Fibroblast of skin of abdomen (primary cell): ENCODE results near the gene CELA3B. TPM values are rescaled to one million over a fixed set of nuclear protein-coding genes. Genes with fewer than 3 reads are reported as not detected.
"Not testable (repeated sequence)": the region's sequence is repeated elsewhere in the genome, so short reads cannot be mapped to it uniquely, and the experiment has no call there.

Experiments
- DNase-seq: peaks from one replicate; pipeline ENCODE4 v3.0.0-alpha.2; 2013
- polyA plus RNA-seq, 2 experiments: library from polyadenylated mRNA; unstranded; fragments of 120-200 nt; gene quantifications; one replicate each; pipeline ENCODE4 v1.2.1, GENCODE V29; 2013; ENCODE audit not compliant: insufficient read length in 2 of 2

The CELA3B gene, protein sequence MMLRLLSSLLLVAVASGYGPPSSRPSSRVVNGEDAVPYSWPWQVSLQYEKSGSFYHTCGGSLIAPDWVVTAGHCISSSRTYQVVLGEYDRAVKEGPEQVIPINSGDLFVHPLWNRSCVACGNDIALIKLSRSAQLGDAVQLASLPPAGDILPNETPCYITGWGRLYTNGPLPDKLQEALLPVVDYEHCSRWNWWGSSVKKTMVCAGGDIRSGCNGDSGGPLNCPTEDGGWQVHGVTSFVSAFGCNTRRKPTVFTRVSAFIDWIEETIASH
- 0.32 TPM for polyA plus RNA-seq (2013, experiment 1 of 2; ENCODE audit: insufficient read length)
- polyA plus RNA-seq (2013, experiment 2 of 2; ENCODE audit: insufficient read length) = not detected

DNA sequence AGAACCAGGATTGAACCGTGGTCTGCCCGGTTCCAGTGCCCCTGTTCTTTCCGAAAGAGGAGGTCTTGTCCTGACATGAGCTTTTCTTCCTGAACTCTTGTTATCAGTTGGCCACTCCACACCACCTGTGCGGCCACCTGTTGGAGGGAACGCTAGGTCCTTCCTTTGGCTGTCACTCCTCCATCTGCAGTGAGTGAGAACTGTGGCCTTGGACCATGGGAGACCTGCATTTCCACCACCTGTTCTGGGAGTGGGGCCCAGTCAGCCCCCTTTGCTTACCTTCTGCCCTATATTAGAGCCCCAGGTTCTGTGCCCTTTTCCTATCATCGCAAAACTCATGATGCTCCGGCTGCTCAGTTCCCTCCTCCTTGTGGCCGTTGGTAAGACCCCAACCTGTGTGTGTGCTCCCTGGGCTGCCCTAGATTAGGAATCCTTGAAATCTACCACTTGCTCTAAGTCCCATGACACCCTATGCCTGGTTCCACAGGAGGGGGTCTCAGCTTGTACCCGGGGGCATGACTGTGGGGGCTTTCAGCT lies at the start of gene CELA3B:
TSS of gene CELA3B (plus strand) at position 320 of the 537 bp plus-strand sequence. CDS start at position 338, 18 bp downstream.
- DNase-seq = not testable (repeated sequence)

DNA sequence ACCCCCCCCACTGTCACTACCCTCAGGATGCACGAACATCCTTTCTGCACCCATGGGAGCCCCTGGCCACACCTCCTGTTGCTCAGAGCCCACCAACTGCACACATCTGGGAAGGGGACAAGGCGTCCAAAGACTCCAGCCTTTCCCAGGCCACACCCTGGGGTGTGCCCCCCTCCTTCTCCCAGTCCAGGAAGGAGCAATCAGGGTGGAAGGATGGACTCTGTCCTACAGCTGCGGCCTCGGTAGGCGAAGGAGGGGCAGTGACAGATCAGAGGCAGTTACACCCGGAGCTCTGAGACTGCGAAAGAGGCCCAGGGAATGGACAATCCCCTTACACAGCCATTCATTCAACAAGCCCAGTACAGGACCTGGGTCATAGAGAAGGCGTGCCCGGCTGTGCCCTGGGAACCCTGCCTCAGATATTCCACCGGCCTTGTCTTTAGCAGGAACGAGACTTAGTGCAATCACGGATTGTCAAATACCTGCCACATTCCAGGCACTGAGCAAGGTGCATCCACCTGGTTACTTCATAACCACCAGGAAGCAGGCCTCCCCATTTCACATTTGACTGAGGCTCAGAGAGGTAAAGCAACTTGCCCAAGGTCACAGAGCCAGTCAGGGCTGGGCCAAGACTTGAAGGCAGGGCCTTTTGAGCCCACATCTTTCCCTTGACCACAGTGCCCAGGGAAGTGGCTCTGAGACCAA lies 49.1 kb upstream of the CELA3B start:
- DNase-seq = no peak

DNA sequence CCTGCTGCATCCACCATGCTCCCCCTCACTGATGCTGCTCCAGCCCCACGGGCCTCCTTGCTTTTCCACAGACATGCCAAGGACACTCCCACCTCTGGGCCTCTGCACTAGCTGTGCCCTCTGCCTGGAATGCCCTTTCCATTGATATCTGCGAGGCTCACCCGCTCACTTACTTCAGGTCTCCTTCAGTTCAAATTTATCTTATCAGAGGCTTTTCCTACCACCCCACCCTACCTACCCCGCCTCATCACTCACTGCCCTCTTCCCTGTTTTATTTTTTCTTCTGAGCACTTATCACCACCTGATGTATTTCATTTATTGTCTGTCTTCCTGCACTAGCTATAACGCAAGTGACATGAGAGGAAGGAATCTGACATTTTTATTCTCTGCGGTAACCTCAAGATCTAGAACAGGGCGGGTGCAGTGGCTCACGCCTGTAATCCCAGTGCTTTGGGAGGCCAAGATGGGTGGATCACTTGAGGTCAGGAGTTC lies 46.7 kb upstream of the CELA3B start:
- DNase-seq = no peak

DNA sequence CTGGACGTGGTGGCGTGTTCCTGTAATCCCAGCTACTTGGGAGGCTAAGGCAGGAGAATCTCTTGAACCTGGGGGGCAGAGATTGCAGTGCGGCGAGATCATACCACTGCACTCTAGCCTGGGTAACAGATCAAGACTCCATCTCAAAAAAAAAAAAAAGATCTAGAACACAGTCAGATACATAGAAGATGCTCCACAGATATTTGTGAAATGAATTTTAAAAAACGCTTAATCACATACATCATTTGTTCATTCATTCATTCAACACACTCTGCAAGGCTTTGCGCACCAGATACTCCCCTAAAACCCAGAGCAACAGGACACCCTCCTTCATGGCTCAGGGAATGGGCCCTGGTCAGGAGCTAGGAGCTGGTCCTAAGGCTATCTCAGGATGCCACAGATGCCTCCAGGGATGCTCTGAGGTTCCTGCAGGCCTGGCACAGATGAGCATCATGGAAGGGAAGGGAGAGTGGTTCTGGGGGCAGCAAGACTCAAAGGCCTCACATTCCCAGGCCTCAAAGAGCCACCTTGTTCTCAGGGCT lies 46.1 kb upstream of the CELA3B start:
- no peak for DNase-seq

DNA sequence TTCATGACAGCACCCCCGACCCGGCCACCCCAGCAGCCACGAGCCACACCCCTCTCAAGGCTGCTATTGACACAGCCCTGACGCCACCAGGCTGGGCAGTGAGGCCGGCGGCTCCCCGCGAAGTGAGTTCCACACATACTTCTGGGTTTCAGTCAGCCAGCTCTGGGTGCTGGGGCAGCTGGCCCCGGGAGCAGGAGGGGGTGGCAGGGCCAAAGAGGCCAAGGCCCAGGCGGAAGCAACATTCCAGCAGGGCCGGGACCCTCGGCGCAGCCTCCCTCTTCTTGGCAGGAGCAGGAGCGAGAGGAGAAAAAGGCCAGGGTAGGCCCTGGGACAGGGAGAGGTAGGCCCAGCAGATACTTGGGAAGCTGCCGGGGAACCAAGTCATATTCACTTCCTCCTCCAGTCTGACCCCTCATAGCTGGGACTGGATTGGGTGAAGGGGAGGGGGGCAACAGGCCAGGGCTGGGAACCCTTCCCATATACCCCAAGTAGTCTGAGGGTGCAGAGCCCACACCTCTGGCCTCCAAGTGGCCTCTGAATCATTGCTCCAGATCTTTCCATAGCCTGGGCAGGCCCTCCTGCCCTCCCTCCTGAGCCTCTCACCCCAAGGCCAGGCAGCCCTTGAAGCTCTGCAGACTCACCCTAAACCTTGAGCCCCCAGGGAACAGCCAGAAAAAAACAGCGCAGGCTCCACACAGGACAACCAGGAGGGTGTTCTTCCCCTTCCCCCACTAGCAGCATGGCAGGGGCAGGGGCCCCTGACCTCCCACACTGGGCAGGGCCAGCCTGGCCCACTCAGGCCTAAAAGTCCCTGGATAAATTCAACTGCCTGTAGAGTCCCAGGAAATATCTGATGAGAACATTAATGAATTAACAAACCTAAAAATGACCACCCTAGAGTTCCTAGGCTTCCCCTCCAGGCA lies 45.4 kb upstream of the CELA3B start:
- DNase-seq = peak; percentile 89

DNA sequence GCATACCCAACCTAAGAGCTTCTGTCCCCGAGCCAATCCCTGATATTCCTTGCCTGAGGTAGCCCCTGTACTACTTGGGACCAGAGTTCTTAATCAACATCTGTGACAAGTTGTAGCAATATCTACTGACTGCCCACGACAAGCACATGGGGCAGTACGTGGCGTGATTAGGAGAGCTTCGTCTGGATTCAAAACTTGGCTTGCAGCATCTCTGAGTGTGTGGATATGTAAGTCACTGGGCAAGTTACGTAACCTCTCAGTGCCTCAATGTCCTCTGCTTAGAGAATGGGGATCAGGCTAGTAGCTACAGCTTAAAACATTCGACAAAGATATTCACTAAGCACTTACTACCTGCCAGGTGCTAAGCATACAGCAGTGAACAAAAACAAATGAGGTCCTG lies 44.7 kb upstream of the CELA3B start:
- DNase-seq = peak; percentile 61

DNA sequence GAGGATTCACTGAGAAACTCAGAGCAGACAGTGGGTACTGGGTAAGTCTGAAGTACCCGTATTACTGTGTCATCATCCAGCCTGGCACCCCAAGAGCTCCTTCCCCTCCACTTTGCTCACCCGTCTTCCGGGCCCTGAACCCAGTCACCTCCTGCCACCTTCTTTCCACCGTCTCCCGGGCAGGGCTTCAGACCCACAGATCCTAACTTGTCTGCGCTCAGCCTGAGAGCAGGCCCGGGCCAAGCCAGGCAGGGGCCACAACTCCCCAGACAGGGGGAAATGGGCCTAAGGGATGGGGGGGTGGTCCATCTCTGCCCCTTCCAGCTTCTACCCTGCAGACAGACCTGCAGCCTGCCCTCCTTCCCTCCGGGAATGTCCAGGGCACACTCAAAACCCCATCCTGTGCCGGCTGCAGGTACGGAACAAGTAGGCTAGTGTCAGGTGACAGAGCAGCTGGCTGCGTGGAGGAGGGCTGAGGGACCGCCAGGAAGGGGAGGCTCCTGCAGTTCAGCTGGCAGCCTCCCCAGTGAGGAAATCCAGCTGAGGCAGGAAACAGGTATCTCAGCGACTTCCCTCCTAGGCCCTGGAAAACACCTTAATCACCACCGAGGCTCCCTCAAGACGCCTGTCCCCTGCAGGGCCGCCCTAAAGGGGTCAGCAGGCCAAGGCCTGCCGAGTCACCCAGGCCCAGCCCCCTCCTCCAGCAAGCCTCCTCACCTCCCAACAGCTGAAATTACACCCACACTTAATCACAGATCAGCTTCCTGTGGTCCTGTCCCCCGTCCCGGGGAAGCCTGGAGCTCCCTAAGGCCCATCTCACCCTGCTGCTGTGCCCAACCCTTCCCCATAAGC lies 43.2 kb upstream of the CELA3B start:
- no peak for DNase-seq

DNA sequence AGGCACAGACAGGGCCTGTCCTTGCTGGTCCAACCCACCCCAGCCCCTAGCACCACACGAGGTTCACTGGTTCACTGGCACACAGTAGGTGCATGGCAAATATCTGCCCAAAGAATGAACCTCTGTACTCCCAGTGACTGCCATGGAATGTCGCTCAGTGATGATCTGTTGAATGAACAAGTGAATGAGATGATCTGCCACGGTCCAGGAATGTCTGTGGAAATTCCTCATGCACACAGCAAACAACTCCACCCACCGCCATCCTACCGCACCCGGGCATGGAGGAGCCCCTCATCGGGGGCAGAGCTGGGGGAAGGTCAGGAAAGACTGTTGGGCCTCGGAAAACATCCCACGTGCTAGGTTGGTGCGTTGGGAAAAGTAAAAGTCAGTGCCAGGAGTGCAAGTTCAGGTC lies 41.4 kb upstream of the CELA3B start:
- DNase-seq = peak; percentile 59

DNA sequence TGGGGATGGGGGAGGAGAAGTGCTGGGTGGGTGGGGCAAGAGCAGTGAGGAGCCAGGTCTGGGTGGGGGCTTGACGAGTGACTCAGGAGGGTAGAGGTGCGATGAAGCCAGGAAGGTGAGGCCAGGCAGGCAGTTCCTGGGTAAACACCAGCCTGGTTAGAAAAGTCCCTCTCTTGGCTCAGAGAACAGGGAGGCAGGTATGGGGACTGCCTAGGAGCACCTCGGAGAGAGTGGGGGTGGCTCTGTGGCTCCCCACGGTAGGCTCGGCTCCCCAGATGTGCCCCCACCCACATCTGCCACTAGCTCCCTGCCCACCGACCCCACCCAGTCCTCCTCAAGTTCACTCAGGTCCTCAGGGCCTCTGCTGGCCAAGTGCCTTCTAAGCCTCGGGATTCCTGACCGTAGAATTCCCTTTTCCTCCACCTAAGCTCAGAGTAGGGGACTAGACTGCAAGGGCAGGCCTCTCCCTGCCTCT lies 40.9 kb upstream of the CELA3B start:
- no peak for DNase-seq

DNA sequence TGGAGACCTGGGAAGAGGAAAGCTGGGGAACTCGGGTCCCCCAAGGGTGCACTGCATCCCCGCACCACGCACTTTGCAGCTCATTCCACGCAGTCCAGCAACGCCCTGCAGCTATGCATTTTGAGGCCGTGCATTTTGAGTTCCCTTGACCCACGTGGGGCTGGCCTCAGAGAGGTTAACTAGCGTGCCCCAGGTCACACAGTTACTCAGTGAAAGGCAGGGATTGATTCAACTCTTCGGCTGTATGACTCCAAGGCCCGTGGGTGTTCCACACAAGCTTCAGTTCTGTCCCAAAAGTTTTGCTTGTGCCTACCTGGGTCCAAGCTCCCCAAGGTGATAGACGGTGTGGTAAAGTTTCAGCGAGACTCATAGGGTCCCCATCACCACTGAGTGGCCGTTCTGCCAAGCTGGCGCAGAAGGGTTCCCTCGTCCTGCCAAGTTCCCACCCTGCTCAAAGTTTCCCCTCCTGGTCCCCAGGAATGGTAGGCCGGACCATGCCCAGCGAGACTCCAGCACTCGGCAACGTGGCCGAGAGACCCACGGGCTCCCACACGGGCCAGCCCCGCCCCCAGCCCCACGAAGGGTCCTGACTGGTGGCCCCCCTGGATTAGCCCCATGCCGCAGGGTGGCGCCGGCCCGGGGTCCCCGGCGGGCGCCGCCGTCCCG lies 40.3 kb upstream of the CELA3B start:
- no peak for DNase-seq

DNA sequence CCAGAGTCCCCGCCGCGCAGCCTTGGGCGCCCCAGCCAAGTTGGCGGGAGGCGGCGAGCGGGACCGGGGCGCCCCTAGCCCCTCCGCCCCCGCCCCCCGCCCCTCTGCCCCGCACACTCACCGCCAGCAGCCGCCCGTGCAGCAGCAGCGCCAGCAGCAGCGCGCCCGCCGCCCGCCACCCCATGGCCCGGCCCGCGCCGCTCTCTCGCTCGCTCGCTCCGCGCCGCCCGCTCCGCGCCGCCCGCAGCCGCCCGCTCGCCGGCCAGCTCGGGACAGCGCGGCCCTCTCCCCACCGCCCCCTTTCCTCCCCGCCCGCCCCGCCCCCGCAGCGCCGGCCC lies 39.8 kb upstream of the CELA3B start, which contains the start of gene HSPG2:
TSS of gene HSPG2 (minus strand) at position 277 of the 338 bp plus-strand sequence. CDS start at position 184, 93 bp downstream.
- DNase-seq = no peak

DNA sequence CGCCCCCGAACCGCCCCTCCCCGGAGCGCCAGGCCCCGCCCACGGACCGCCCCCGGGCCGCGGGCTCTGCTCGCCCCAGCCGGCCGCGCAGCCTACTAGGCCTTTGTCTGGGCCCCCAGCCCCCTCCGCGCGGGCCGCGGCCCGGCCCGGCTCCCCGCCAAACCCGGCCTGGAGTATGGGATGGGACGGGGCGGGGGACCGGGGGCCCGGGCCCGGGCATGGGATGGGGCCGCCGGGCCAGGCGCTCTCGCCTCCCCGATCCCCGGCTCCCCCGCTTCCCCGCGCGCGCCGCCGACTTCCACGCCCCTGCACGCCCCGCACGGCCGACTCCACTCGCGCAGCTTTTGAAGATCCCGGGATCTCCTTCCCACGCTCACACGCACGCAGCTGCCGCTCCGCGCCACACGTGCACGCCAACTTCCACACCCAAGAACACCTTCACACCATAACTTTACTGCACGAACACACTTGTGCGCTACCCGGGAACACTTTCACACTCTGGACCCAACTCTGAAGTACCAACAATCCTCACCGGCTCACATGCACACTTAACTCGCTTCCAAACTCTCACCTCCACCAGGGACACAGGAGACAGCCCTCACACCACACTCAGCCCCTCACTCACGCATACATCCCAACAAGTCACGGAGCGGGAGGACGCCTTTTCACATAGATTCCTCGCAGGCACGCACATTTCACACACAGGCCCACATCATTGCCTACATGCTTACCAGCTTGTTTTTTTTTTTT lies 39.3 kb upstream of the CELA3B start:
- peak; percentile 93 for DNase-seq

DNA sequence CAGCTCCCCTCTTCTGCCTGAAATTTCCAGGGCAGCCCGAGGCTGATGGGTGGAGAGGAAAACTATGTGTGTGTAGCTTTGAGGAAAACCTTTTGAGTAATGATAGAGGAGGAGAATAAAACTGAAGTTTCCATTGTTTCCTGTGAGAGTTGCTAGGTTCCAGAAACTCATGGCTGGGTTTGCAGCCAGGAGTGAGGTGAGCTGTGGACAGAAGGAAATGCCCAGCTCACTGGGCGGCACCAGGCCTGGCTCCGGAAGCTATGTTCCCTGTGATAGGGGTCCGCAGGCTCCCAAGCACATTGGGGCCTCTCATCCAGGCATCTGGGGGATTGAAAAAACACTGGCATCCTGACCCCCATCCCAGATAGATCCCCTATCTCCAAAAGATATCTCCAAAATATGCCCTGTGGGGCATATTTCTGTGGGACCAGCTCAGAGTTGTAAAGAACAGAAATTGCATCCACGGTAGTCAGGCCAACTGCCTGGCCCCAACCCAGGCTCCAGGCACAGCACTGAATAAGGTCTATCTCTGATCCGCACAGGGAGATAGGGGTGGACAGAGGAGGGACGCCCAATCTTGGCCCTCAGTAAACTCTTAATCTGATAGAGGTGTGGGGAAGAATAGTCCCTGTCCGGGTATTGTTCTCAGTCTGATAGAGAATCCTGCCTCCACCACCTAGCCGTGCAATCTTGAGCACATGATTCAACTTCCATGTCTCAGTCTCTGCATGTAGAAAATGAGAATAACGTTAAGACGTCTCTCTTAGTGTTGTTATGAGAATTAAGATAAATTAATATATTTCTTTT lies 37.9 kb upstream of the CELA3B start:
- no peak for DNase-seq

DNA sequence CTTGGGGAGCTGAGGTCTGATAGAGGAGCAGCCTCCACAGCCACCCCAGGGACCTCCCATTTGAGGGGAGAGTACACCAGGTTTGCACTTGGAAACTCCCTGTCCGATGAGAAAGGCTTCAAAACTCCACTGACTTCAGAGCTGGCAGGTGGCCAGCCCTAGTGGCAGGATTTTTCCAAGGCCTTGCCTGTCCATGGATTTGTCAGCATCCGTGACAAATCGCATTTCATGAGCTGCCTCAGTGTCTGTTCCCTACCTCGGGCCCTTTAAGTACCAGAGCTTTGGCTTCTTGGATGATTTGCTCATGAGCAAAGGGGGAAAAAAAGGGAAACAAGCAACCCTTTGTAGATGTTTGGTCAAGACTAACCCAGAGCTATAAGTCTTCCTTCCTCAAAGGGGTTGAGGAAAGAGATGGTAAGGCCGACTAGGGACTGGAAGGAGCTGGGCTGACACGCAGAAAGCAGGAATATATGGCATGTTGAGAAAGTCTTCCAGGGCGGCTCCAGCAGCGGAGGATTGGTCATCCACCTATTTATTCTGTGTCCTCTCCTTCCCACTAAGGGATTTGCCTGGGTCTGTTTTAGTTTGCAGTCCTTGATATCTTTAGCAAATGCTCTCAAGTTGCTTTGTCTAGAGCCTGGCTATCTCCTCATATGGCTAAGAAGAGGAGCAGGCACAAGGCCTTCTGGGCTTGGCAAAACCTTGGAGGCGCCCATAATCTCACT lies 37.0 kb upstream of the CELA3B start:
- peak; percentile 98 for DNase-seq

DNA sequence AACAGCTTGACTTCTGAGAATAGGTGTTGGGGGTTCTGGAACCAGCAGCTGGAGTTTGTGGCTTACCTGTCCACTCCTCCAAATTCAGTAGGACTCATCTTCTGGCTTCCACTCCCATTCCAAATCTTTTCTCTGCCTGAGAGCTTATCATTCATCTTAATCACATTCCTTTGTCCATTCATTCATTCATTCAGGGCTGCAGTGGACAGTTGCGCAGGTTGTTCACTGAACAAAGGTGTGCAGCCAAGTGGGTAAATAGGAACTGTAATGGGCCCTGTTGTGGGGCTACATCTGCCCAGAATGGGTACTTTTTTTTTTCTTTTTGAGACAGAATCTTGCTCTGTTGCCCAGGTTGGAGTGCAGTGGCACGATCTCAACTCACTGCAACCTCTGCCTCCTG lies 36.3 kb upstream of the CELA3B start:
- DNase-seq = no peak

DNA sequence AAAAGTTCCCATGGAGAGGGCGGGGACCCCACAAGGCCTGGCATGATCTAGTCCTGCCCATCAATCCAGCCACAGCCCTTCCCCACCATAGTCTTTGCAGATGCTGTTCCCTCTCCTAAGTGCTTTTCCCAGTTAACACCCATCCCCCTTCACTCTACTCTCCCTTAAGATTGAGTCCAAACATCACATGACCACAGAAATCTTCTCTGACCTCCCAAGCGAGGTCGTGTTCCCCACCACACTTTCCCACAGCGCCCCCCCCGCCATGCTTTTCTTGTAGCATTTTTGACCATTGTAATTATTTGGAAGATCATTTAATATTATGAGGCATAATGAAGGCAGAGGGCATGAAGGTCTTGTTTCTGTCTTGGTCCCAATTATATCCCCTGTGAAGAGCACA lies 35.5 kb upstream of the CELA3B start:
- no peak for DNase-seq

DNA sequence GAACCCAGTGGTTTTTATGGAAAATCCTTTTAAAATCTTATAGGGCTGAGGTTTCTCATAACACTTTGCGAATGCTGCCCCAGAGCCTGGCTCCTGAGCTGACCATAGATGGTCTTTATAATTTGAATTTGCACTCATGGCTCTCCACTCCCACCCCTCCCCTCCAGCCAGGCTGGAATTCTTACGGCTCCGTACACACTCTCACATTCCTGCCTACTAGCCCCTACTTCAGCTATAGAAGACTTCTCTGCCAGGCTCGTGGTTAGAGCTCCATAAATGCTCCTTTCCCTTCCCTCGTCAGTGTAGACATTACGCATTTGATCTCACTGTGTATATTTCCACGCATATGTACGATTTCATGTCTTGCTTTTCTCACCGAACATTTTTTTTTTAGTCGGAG lies 34.4 kb upstream of the CELA3B start:
- no peak for DNase-seq
